ENCODE data around the gene CSTF1.

CSTF1 gene

GRCh38 chr20:56392132-56392880 lies at the start of gene CSTF1, which contains the start of gene AURKA:
TSS of gene CSTF1 (plus strand) at chr20:56392645. CDS start at chr20:56395553, 2,908 bp downstream.
TSS of gene AURKA (minus strand) at chr20:56392215. CDS start at chr20:56388197, 4,018 bp downstream.
- in situ Hi-C loops (cut with MboI; ENCODE audit: low pct_unique_long_range_greater_than_20kb, low sequenced_read_pairs): no loop called here
- peak; percentile 99 for DNase-seq

- no peak for DNase-seq
- in situ Hi-C loops (cut with MboI; ENCODE audit: low pct_unique_long_range_greater_than_20kb, low sequenced_read_pairs): no loop called here
Measured at GRCh38 chr20:56342783-56343182, 49.7 kb upstream of the CSTF1 start.

DNA sequence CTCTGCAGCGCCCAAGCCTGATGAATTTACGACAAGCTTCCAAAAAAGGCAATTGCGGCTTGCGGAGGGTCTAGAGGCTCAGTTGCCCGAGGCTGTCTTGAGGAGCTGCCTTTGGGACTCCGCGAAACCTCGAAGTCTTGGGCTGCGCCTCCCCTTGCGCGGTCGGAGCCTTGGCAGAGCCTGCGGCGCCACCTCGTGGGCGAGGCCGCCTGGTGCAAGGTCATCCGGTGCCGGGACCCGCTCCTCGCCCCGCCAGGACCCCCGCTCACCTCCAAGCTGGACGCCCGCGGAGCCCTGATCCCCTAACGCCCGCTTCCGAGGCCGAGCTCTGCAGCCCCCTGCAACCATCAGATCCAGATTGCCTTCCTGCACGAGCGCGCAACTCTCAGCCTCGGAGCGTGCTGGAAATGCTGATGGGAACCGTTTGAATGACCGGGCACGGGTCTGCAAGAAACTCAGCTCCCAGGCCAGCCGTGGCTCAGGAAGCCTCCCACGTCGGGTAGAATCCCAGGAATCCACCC lies 48.5 kb upstream of the CSTF1 start:
- no peak for DNase-seq
- in situ Hi-C loops (cut with MboI; ENCODE audit: low pct_unique_long_range_greater_than_20kb, low sequenced_read_pairs): no loop called here

- no peak for DNase-seq
- in situ Hi-C loops (cut with MboI; ENCODE audit: low pct_unique_long_range_greater_than_20kb, low sequenced_read_pairs): no loop called here
Measured at GRCh38 chr20:56345911-56346310, 46.5 kb upstream of the CSTF1 start.

DNA sequence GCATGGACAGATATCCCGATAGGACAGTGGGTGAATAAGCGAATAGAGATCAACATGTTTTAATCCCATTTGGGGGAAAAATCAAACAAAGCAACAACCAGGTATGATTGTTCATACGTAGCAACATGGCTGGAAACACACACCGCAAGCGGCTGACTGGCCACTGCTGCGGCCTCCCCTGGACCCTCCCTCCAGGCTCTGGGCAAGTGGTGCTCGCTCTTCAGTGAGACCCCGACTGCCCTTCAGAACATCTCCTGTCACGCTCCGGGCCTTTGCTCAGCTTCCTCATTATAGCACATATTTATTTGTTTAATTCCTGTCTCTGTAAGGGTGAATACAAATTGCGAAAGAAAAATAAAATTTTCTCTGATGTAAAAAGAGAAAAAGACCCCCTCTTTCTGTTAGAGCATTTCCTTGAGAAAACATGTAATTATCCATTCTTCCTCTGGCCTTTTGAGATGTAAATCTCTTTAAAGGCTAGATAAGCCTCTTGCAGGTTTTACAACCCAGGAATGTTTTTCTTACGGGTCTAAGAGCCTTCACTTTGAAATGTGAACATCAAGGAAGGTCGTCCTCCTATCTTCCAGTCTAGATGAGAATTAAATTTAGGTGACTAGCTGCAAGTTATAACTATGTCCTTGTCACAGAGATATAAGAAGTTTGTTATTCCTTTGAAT lies 44.7 kb upstream of the CSTF1 start:
- DNase-seq: no peak
- in situ Hi-C loops (cut with MboI; ENCODE audit: low pct_unique_long_range_greater_than_20kb, low sequenced_read_pairs): no loop called here

- DNase-seq: no peak
- in situ Hi-C loops (cut with MboI; ENCODE audit: low pct_unique_long_range_greater_than_20kb, low sequenced_read_pairs): no loop called here
Measured at GRCh38 chr20:56348305-56348693, 44.1 kb upstream of the CSTF1 start.

- in situ Hi-C loops (cut with MboI; ENCODE audit: low pct_unique_long_range_greater_than_20kb, low sequenced_read_pairs): no loop called here
- DNase-seq: no peak
Measured at GRCh38 chr20:56348746-56349145, 43.7 kb upstream of the CSTF1 start.

DNA sequence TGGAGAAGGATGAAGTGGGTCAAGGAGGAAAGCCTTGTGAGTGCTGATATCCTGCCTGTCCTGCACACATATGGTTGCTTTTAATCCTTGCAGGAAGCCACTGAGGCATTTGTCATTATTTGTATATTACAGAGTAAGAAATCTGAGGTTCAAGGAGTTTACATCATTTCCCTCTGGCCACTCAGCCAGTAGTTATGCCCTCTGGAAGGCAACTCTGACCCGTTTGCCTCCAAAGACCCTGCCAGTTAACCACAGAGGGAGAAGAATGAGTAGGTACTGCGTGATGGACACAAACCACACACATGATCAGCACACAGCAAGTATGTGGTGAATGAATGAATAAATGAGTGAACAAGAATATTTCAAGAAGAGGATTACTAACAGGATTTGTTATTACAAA lies 41.6 kb upstream of the CSTF1 start:
- DNase-seq: no peak
- in situ Hi-C loops (cut with MboI; ENCODE audit: low pct_unique_long_range_greater_than_20kb, low sequenced_read_pairs): no loop called here

GRCh38 chr20:56352345-56353055 lies 39.9 kb upstream of the CSTF1 start:
- in situ Hi-C loops (cut with MboI; ENCODE audit: low pct_unique_long_range_greater_than_20kb, low sequenced_read_pairs): no loop called here
- DNase-seq: no peak

DNA sequence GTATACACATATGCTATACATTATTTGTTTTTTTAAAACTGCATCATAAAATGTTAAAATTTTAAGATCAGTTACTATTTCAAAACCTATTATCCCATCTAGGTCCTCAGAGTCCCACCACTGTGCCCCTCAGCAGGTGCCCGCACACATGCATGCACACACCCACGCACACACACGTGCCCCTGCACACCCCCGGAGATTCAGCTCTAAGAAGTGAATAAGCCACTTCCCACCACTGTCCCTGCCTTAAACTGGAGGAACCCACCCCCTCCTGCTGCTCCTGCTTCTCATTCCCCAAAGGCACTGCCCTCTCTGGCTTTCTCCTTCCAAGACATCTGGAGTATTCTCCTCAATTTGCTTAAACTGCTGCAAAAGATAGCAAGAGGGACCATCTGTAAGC lies 39.1 kb upstream of the CSTF1 start:
- in situ Hi-C loops (cut with MboI; ENCODE audit: low pct_unique_long_range_greater_than_20kb, low sequenced_read_pairs): no loop called here
- no peak for DNase-seq

DNA sequence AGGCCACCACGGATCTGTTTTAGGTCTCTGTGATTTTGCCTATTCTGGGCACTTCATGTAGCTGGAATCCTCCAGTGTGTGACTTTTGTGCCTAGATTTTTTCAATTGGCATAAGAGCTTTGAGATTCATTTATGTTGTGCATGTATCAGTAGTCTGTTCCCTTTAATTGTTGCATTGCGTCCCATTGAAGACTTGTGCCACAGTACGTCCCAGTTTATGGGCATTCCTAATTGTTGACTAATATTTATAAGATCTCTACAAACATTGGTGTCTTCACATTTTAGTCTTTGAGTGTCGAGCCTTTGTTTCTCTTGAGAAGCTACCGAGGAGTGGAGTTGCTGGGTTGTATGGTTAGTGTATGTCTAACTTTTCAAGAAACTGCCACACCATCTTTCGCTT lies 34.4 kb upstream of the CSTF1 start:
- in situ Hi-C loops (cut with MboI; ENCODE audit: low pct_unique_long_range_greater_than_20kb, low sequenced_read_pairs): no loop called here

GRCh38 chr20:56358600-56359211 lies 33.7 kb upstream of the CSTF1 start, which contains the start of gene FAM210B:
TSS of gene FAM210B (plus strand) at chr20:56358974. CDS start at chr20:56359006, 32 bp downstream.
- DNase-seq: peak; percentile 85
- in situ Hi-C loops (cut with MboI; ENCODE audit: low pct_unique_long_range_greater_than_20kb, low sequenced_read_pairs): no loop called here

More for the DNA sequence above, 34.4 kb upstream of the CSTF1 start:
- no peak for DNase-seq

GRCh38 chr20:56359212-56360132 lies 33.0 kb upstream of the CSTF1 start:
- DNase-seq: peak; percentile 50
- in situ Hi-C loops (cut with MboI; ENCODE audit: low pct_unique_long_range_greater_than_20kb, low sequenced_read_pairs): no loop called here

DNA sequence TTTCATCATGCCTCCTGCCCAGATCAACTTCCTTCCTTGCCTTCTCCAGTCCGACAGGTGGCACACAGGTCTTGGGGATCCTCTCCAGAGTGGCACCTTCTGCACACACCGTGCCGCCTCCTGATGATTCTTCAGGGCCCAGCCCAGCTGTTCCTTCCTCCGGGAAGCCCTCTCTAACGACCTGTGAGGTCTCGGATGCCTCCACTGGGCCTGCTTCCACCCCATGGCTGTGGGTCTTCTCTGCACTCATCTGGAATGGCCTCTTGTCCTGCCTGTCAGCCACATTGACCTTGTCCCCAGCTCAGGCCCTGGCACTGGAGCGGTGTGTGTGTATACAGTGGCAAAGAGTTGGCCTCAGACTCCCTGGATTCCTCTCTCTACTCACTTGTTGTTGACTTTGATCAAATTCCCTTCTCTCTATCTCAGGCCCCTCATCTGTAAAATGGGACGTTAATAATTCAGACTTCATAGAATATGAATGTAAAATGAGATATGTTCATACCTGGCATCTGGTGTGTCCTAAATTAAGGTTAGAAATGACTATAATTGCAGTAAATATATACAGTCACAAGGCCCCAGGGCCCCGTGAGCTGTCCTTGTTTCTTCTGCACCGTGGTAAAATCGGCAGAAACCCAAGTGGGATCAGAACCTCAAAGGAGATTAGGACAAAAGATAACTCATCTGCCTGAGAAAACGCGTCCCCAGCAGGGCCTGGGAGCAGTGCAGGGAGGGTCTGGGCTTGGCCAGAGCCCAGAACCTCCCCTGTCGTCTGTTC lies 32.1 kb upstream of the CSTF1 start:
- in situ Hi-C loops (cut with MboI; ENCODE audit: low pct_unique_long_range_greater_than_20kb, low sequenced_read_pairs): no loop called here
- DNase-seq: no peak

- in situ Hi-C loops (cut with MboI; ENCODE audit: low pct_unique_long_range_greater_than_20kb, low sequenced_read_pairs): no loop called here
- DNase-seq: no peak
Measured at GRCh38 chr20:56360908-56361205, 31.6 kb upstream of the CSTF1 start.

DNA sequence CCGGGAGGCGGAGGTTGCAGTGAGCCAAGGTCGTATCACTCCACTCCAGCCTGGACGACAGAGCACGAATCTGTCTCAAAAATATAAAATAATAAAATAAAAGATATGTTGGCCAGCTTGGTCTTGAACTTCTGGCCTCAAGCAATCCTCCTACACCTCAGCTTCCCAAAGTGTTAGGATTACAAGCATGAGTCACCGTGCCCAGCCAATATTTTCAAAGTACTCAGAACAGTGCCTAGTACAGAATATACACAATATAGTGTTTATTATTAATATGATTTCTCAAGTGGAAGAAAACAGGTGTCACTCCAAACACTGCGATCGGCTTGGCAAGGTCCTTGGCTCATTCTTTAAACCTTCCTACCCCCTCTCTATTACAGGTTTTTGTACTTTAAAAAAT lies 30.5 kb upstream of the CSTF1 start:
- in situ Hi-C loops (cut with MboI; ENCODE audit: low pct_unique_long_range_greater_than_20kb, low sequenced_read_pairs): no loop called here
- DNase-seq: no peak

DNA sequence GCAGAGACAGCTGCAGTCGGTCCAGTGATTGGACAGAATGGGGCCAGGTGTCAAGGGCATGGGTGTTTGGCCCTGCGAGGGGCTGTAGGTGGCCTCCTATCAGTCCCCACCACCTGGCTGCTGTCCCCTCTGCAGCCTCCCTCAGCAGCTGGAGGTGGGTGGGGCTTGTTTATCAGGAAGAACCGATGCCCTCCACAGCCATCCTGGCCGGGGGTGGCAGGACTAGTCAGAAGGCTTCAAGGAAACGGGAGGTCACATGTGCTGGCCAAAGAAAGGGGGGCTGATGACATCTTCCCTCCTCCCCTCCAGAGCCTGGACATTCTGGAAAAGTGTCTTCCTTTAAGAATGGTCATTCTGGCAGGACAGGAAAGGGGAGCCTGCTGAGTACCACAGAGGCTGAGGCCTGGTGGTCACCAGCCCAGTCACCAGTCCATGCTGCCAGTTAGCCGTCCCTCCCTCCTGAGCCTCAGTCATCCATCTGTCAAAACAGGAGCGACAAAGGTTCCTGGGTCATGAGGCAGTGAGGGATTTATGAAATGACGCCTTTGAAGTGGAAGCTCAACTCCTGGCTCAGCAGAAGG lies 29.5 kb upstream of the CSTF1 start:
- no peak for DNase-seq
- in situ Hi-C loops (cut with MboI; ENCODE audit: low pct_unique_long_range_greater_than_20kb, low sequenced_read_pairs): no loop called here

DNA sequence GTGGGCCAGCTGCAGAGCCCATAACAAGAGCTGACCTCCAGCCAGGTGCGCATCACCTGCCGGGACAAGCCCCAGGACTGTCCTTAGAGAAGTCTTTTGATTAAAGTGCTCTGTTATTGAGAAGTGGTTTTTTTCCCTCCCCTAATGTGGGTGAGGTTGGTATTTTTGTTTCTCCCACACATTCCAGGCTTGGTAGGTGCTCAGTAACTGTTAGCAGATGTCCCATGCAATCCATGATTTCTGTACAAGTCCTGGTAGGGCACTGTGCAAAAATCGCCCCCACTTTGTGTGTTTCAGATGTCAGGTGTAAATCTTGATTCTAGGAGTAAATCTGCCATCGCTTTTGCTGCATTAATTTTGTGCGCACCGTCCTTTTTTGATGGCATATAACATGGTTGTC lies 29.0 kb upstream of the CSTF1 start:
- DNase-seq: no peak
- in situ Hi-C loops (cut with MboI; ENCODE audit: low pct_unique_long_range_greater_than_20kb, low sequenced_read_pairs): no loop called here
